Suppressor macrophage treated with lipopolysaccharide for 1 hour (primary cell): ENCODE results near the gene DUSP10.
A peak's percentile ranks its signal among the peaks of the same experiment; 100 is the strongest.

Source experiments
- DNase-seq, 3 donors: peaks; one replicate each; pipeline ENCODE4 v3.0.0-alpha.2; 2020 to 2022

Gene DUSP10

DNA sequence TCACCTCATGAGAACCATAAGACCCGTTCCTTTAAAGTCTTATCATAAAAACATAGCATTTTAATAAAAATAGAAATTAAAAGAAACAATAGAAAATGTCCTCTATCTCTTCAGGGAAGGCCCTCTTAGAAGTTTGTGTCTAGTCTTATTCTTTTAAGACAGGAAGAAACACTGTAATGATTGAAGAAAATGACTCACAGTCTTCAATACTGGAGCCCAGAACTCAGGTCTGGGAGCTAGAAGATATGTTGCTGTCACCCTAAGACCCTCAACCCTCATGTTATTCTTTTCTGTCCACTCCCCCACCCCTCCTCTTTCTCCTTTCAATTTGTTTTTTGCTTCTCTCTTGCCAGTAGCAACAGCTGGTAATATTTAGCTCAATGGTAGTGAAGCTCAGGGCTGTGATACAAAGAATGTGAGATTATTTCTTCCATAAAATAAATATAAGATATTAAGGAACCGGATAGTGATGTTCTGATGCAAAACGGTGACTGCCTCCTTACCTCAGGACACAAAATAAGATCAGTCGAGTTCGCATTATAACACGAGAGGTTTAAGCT lies 12.0 kb downstream of the DUSP10 start:
- no peak for DNase-seq

DNA sequence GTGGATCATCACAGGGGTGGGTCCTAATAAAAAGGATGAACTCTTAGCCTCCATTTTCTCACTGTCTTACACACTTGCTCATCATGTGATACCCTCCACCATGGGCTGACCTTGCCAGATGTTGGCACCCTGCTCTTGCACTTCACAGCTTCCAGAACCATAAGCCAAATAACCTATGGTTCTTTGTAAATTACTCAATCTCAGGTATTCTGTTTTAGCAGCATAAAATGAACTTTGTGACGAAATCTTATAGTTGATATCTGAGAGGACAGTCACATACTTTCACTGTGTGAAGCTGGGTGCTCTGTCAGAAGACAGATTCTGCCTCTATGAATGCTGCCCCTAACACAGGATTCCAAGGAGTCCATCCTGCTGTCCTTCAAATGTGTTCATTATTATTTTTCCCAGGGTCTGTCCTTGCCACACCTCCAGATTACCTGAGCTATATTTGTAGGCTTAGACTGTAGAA lies 13.8 kb downstream of the DUSP10 start:
- DNase-seq: no peak

GRCh38 chr1:221727146-221728036 lies 14.5 kb downstream of the DUSP10 start:
- no peak for DNase-seq

GRCh38 chr1:221725735-221726672 lies 15.9 kb downstream of the DUSP10 start:
- peak; percentile 60 to 85 (median 82) for DNase-seq

DNA sequence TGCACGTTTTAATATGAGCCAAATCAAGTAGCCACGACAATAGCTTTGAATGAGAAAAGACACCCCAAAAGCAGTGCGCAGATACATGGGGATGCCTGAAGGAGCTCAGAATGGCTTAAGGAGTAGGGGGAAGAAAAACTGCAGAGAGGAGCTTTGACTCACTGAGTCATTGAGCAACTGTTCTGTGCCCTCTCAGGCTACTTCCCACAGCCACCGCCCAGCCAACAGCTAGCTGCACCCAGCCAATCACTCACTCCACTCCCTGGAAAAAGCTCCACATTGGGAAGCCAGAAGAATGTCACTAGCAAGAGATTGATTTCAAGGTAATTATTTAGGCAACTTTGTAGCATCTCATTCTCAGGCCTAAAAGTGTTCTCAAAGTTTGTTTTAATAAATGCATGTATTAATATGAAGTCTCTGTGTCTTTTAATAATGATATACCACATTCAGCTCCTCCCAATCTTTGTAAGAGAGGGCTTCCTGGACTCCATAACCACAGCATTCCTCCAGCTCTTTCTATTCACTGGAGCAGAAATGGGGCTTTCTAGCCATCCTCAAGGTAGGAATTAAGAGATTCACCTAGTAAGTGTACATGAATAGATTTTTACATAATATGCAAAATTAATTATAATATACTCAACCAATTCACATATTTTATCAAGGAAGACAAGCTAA lies 16.8 kb downstream of the DUSP10 start:
- peak; percentile 85 to 87 (median 87) for DNase-seq

DNA sequence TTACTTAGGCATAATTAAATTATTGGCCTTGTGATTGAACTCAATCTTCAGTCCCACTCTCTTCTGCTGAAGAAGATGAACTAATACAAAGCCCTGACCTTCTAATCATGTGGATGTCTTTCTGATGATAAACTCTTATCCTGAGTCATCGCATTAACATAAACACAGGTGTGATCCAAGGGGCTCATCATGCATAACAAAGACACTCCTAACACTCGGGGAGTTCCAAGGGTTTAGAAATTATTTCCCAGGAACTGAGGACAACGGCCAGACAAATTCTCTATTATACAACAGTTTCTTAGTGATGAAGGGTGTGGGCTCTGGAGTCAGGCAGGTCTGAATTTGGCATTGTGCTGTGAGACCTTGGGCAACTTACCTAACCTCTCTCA lies 18.0 kb downstream of the DUSP10 start:
- DNase-seq: no peak

DNA sequence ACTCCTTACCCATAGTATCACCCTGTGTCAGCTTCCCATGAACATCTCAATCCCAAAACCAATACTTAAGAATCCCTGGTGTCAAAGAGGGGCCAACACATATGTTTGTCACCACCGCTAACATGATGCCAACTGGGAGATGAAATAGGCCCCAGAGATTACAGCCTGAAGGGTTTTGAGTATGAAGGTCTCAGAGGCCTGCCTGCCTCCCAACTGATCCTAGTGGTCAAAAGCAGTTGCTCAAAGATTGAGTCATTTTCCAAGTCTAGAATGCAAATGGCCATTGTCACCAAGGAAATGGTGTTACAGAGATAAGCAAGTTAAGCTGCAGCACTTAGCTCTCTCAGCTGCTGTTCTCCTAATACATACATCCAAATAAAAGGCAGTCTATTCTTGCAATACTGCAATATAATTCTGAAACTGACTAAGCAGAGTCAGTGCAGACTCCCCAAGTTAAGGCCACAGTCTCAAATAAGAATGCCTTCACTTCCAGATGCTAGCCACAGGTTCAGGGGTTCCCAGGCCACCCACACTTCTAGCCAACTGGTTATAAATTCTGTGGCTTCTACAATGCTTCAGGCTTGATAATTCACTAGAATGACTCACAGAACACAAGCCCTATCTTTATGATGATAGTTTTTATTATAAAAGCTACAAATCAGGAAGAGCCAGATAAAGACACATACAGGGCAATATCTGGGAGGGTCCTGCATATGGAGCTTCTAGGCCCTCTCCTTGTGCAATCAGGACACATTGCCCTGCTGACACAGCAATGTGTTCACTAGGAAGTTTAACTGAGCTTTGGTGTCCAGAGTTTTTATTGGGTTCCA lies 18.7 kb downstream of the DUSP10 start:
- DNase-seq: no peak

- DNase-seq: no peak
Observed at GRCh38 chr1:221722254-221723017, 19.5 kb downstream of the DUSP10 start.

GRCh38 chr1:221720545-221720944 lies 21.3 kb downstream of the DUSP10 start:
- DNase-seq: no peak

GRCh38 chr1:221719987-221720386 lies 21.9 kb downstream of the DUSP10 start:
- DNase-seq: no peak

DNA sequence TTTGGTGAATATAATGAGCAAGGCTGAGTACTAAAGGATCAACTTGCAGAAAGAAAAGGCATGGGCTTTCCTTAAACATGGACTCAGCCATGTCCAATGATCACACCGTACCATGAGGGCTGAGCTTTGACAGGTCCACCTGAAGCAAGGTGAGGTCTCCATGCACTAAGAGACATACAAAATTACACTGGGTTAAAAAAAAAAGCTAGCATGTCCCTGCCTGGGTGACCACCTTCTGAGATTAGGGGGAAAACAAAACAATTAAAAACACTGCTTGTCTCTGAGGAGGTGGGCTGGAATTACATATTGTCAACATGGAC lies 22.7 kb downstream of the DUSP10 start:
- DNase-seq: no peak

GRCh38 chr1:221718381-221719277 lies 23.3 kb downstream of the DUSP10 start:
- DNase-seq: no peak

DNA sequence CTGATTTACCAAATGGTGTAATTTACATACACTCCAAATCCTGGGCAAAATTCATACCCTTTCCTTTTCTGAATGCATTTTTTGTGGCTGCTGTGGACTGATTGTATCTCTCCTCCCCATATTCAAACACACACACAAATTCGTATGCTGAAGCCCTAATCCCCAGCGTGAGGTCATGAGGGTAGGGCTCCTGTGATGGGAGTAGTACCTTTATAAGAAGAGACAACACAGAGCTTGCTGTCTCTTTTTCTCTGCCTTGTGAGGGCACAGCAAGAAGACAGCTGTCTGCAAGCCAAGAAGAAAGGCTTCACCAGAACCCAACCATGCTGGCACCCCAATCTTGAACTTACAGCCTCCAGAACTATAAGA lies 24.4 kb downstream of the DUSP10 start:
- no peak for DNase-seq

- DNase-seq: no peak
Observed at GRCh38 chr1:221716713-221717484, 25.0 kb downstream of the DUSP10 start.

- peak in 2 of 3 donors; percentile 32 to 41 for DNase-seq
Observed at GRCh38 chr1:221715321-221716169, 26.3 kb downstream of the DUSP10 start.

DNA sequence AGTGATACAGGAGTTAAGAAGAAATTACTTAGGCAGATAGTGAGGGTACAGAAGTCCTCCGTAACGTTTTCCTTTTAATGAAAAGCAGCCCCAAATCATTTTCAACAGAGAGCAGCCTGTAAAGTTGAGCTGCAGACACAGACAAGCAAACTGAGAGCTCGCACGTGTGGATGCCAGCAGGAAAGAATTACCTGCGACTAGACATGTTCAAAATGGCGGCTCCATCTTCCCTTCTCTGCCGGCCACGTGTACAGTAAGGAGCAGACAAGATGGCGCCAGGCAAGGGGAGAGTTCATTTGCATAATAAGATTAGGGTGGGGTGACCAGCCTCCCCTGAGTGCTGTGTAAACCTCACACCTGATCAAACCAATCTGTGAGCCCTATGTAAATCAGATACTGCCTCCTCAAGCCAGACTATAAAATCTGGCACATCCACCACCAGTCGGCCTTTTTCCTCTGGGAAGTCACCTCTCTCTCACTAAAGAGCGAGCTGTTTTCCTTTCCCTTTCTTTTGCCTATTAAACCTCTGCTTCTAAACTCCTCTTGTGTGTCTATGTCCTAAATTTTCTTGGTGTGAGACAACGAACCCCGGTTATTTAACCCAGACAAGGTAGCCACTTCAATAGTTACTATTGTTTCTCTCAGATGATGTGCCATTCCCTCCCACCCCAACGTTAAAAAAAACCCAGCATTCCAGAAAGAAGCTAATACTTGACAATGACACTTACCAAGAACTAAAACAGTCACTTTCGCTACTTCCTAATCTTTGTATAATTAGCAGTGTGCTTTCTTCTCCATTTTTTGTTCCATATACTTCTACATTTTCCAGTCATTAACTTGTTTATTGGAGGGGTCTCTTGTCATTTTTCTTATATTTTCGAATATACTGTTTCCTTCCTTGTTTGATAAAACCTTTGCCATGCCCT lies 27.4 kb downstream of the DUSP10 start:
- peak in 2 of 3 donors; percentile 22 to 48 for DNase-seq
